ENCODE results near the gene ARHGAP26. TPM values are rescaled to one million over a fixed set of nuclear protein-coding genes. Genes with fewer than 3 reads are reported as not detected.
A peak's percentile ranks its signal among the peaks of the same experiment; 100 is the strongest.

The ARHGAP26 gene
- total and polyA plus RNA-seq, 7 donors: 2.5 to 28.7 (median 12.0) TPM

GRCh38 chr5:143245929-143246561, 475.9 kb downstream of the ARHGAP26 start:
- Histone ChIP-seq H3K9me3 (no peaks in the 10 kb centered on the region), H3K36me3 (ENCODE audit: insufficient read depth in 1 of 2, low read depth in 1 of 2) (no peaks in the 10 kb centered on the region), H3K4me1 (peaks cover 64% of the 10 kb centered on the region), H3K27me3 (ENCODE audit: insufficient read depth in 3 of 3, low read length in 2 of 3) (no peaks in the 10 kb centered on the region), H3K4me3 (peak overlapping the region; percentile 27), H3K27ac (peak overlapping the region; percentile 87)
- intact Hi-C loops (cut with DNase I): loop anchor here (5.0 to 10.0 kb wide), 2 partner anchors 71 to 159 kb away; partner anchors contain the start of gene NR3C1 (in 1 of the 2)
- ATAC-seq (peak; percentile 79 to 84 (median 82)), DNase-seq (peak; percentile 43 to 67)
- 44 to 69% (median 57%) methylated on average over 11 of the region's 11 CpGs for WGBS, 3 donors
- TF ChIP-seq CTCF (IDR thresholded peaks at IDR 0.05): no peak

GRCh38 chr5:143247134-143247815, 477.1 kb downstream of the ARHGAP26 start:
- Histone ChIP-seq H3K27ac (no peak overlapping the region), H3K4me3 (no peak overlapping the region), H3K27me3 (ENCODE audit: insufficient read depth in 3 of 3, low read length in 2 of 3) (no peaks in the 10 kb centered on the region), H3K36me3 (ENCODE audit: insufficient read depth in 1 of 2, low read depth in 1 of 2) (no peaks in the 10 kb centered on the region), H3K9me3 (no peaks in the 10 kb centered on the region), H3K4me1 (peaks cover 58% of the 10 kb centered on the region)
- 98 to 100% (median 100%) methylated on average over 1 of the region's 1 CpG for WGBS, 3 donors
- intact Hi-C loops (cut with DNase I): loop anchor here (5.0 to 10.0 kb wide), 2 partner anchors 70 to 158 kb away; partner anchors contain the start of gene NR3C1 (in 1 of the 2)
- no peak for TF ChIP-seq CTCF (IDR thresholded peaks at IDR 0.05)
- ATAC-seq (no peak), DNase-seq (no peak)

GRCh38 chr5:143248391-143248790, 478.2 kb downstream of the ARHGAP26 start:
- DNase-seq (no peak), ATAC-seq (no peak)
- Histone ChIP-seq H3K27me3 (ENCODE audit: insufficient read depth in 3 of 3, low read length in 2 of 3) (no peaks in the 10 kb centered on the region), H3K36me3 (ENCODE audit: insufficient read depth in 1 of 2, low read depth in 1 of 2) (no peaks in the 10 kb centered on the region), H3K4me3 (no peak overlapping the region), H3K4me1 (peaks cover 46% of the 10 kb centered on the region), H3K9me3 (no peaks in the 10 kb centered on the region), H3K27ac (peak overlapping the region; percentile 75)
- intact Hi-C loops (cut with DNase I): loop anchor here (5.0 to 10.0 kb wide), 2 partner anchors 69 to 156 kb away; partner anchors contain the start of gene NR3C1 (in 1 of the 2)
- WGBS, 3 donors: 89 to 94% (median 91%) methylated on average over 3 of the region's 3 CpGs
- TF ChIP-seq CTCF (IDR thresholded peaks at IDR 0.05): no peak

GRCh38 chr5:143248822-143249579, 478.8 kb downstream of the ARHGAP26 start:
- Histone ChIP-seq H3K4me3 (no peak overlapping the region), H3K9me3 (no peaks in the 10 kb centered on the region), H3K27ac (peak overlapping the region; percentile 75), H3K27me3 (ENCODE audit: insufficient read depth in 3 of 3, low read length in 2 of 3) (no peaks in the 10 kb centered on the region), H3K36me3 (ENCODE audit: insufficient read depth in 1 of 2, low read depth in 1 of 2) (no peaks in the 10 kb centered on the region), H3K4me1 (peaks cover 42% of the 10 kb centered on the region)
- WGBS, 3 donors: 71 to 87% (median 82%) methylated on average over 3 of the region's 3 CpGs
- intact Hi-C loops (cut with DNase I): loop anchor here (5.0 to 10.0 kb wide), 2 partner anchors 68 to 156 kb away; partner anchors contain the start of gene NR3C1 (in 1 of the 2)
- ATAC-seq (peak; percentile 77 to 87 (median 84)), DNase-seq (no peak)
- no peak for TF ChIP-seq CTCF (IDR thresholded peaks at IDR 0.05)
